Activated T-helper 1 cell treated with anti-CD3 and anti-CD28 coated beads, Interleukin-12 subunit alpha, Interleukin-12 subunit beta, Interleukin-2, Interleukin-4 antibody, amounts not matched to agents 30 ng/mL and 10 ng/mL and 1 ng/mL, durations not matched to agents 14 hours and 24 hours and 36 hours (primary cell): ENCODE data around the gene STX19. TPM values are rescaled to one million over a fixed set of nuclear protein-coding genes. Genes with fewer than 3 reads are reported as not detected.

Source experiments
- DNase-seq: peaks from one replicate; pipeline ENCODE4 v3.0.0; 2021; ENCODE audit warnings: low spot score
- H3K27ac Mint-ChIP-seq: one replicate; pipeline ENCODE4 v1.8.0; 2021; ENCODE audit warnings: mild to moderate bottlenecking, mixed read lengths
- H3K27me3 Mint-ChIP-seq: one replicate; pipeline ENCODE4 v1.8.0; 2022; ENCODE audit warnings: mild to moderate bottlenecking, moderate library complexity, mixed read lengths; ENCODE audit not compliant: insufficient read depth
- H3K36me3 Mint-ChIP-seq: one replicate; pipeline ENCODE4 v1.8.0; 2021; ENCODE audit warnings: low read depth, mixed read lengths
- H3K4me1 Mint-ChIP-seq: one replicate; pipeline ENCODE4 v1.8.0; 2021; ENCODE audit warnings: low read depth, mixed read lengths
- H3K4me3 Mint-ChIP-seq: one replicate; pipeline ENCODE4 v1.8.0; 2021; ENCODE audit warnings: mild to moderate bottlenecking, moderate library complexity, mixed read lengths
- H3K9me3 Mint-ChIP-seq: one replicate; pipeline ENCODE4 v1.8.0; 2021; ENCODE audit warnings: mixed read lengths
- intact Hi-C: fragments of 100-400 bp; cut with micrococcal nuclease; formaldehyde crosslinking; loops from one replicate; pipeline ENCODE4 v1.15.1; 2024
- total RNA-seq: library from RNA; stranded (reverse); gene quantifications from 2 replicates; pipeline ENCODE4 v1.2.3, GENCODE V29; 2022

Gene STX19
- not detected in 2 replicates for total RNA-seq

GRCh38 chr3:94028093-94028837 is at the start of gene STX19:
STX19 (minus strand) TSS chr3:94028597; CDS start chr3:94015269, 13,328 bp downstream.
- no peak for DNase-seq
- Mint-ChIP-seq H3K36me3 (no peaks in the 10 kb centered on the region), H3K27ac (no peak within 1 kb of the TSS), H3K4me3 (no peak within 1 kb of the TSS), H3K27me3 (no peaks in the 10 kb centered on the region), H3K4me1 (no peaks in the 10 kb centered on the region), H3K9me3 (no peaks in the 10 kb centered on the region)
- intact Hi-C loops, result no loop called here

- peaks cover 29% of the 10 kb centered on the region for H3K36me3 Mint-ChIP-seq
- intact Hi-C loops, result no loop called here
- no peaks in the 10 kb centered on the region for H3K9me3 Mint-ChIP-seq
Measured at GRCh38 chr3:94076055-94076454, 47.7 kb upstream of the STX19 start.

GRCh38 chr3:94071713-94072284 is 43.4 kb upstream of the STX19 start:
- H3K4me1 Mint-ChIP-seq, result peaks cover 56% of the 10 kb centered on the region
- DNase-seq, result no peak
- peak overlapping the region; percentile 57 for H3K27ac Mint-ChIP-seq
- no peaks in the 10 kb centered on the region for H3K27me3 Mint-ChIP-seq
- no peaks in the 10 kb centered on the region for H3K9me3 Mint-ChIP-seq
- intact Hi-C loops, result no loop called here
- H3K4me3 Mint-ChIP-seq, result no peak overlapping the region
- H3K36me3 Mint-ChIP-seq, result peaks cover 42% of the 10 kb centered on the region

More at GRCh38 chr3:94076055-94076454, 47.7 kb upstream of the STX19 start:
- DNase-seq, result no peak
- H3K27me3 Mint-ChIP-seq, result no peaks in the 10 kb centered on the region
- no peak overlapping the region for H3K4me3 Mint-ChIP-seq
- H3K4me1 Mint-ChIP-seq, result peaks cover 42% of the 10 kb centered on the region
- no peak overlapping the region for H3K27ac Mint-ChIP-seq

- intact Hi-C loops, result loop anchor here (1.0 kb wide), 1 partner anchor 8 kb away; the partner anchor contains the start of gene DHFR2
- DNase-seq, result no peak
- Mint-ChIP-seq H3K36me3 (peaks cover 44% of the 10 kb centered on the region), H3K4me3 (no peak overlapping the region), H3K27me3 (no peaks in the 10 kb centered on the region), H3K27ac (peak overlapping the region; percentile 35), H3K9me3 (no peaks in the 10 kb centered on the region), H3K4me1 (peaks cover 67% of the 10 kb centered on the region)
Measured at GRCh38 chr3:94070341-94070911, 42.0 kb upstream of the STX19 start.

- peak overlapping the region; percentile 26 for H3K27ac Mint-ChIP-seq
- no peak overlapping the region for H3K4me3 Mint-ChIP-seq
- no peaks in the 10 kb centered on the region for H3K27me3 Mint-ChIP-seq
- no peaks in the 10 kb centered on the region for H3K9me3 Mint-ChIP-seq
- intact Hi-C loops, result loop anchor here (1.0 kb wide), 2 partner anchors 58 to 65 kb away; no protein-coding TSS in a partner anchor
- peaks cover 78% of the 10 kb centered on the region for H3K4me1 Mint-ChIP-seq
- no peak for DNase-seq
- peaks cover 47% of the 10 kb centered on the region for H3K36me3 Mint-ChIP-seq
Measured at GRCh38 chr3:94069194-94069813, 40.9 kb upstream of the STX19 start.

GRCh38 chr3:94066506-94067500 is 38.4 kb upstream of the STX19 start:
- Mint-ChIP-seq H3K27ac (peak overlapping the region; percentile 73), H3K4me1 (peaks cover 72% of the 10 kb centered on the region), H3K36me3 (peaks cover 38% of the 10 kb centered on the region), H3K9me3 (no peaks in the 10 kb centered on the region), H3K27me3 (no peaks in the 10 kb centered on the region), H3K4me3 (no peak overlapping the region)
- intact Hi-C loops, result no loop called here
- no peak for DNase-seq

- no peak for DNase-seq
- H3K9me3 Mint-ChIP-seq, result no peaks in the 10 kb centered on the region
- H3K4me1 Mint-ChIP-seq, result peaks cover 63% of the 10 kb centered on the region
- H3K27me3 Mint-ChIP-seq, result no peaks in the 10 kb centered on the region
- no peak overlapping the region for H3K4me3 Mint-ChIP-seq
- peaks cover 38% of the 10 kb centered on the region for H3K36me3 Mint-ChIP-seq
- H3K27ac Mint-ChIP-seq, result peak overlapping the region; percentile 73
- intact Hi-C loops, result no loop called here
Measured at GRCh38 chr3:94065819-94066480, 37.6 kb upstream of the STX19 start.

GRCh38 chr3:94065122-94065521 is 36.7 kb upstream of the STX19 start:
- no peaks in the 10 kb centered on the region for H3K27me3 Mint-ChIP-seq
- intact Hi-C loops, result no loop called here
- no peak for DNase-seq
- H3K4me1 Mint-ChIP-seq, result peaks cover 55% of the 10 kb centered on the region
- peaks cover 43% of the 10 kb centered on the region for H3K36me3 Mint-ChIP-seq
- peak overlapping the region; percentile 9 for H3K4me3 Mint-ChIP-seq
- H3K27ac Mint-ChIP-seq, result no peak overlapping the region
- no peaks in the 10 kb centered on the region for H3K9me3 Mint-ChIP-seq

- intact Hi-C loops, result no loop called here
- Mint-ChIP-seq H3K4me3 (peak overlapping the region; percentile 98), H3K36me3 (peaks cover 42% of the 10 kb centered on the region), H3K9me3 (no peaks in the 10 kb centered on the region), H3K27me3 (no peaks in the 10 kb centered on the region), H3K4me1 (peaks cover 50% of the 10 kb centered on the region), H3K27ac (peak overlapping the region; percentile 97)
- no peak for DNase-seq
Measured at GRCh38 chr3:94064243-94064860, 36.0 kb upstream of the STX19 start.

- Mint-ChIP-seq H3K4me1 (peaks cover 44% of the 10 kb centered on the region), H3K27ac (peak overlapping the region; percentile 97), H3K27me3 (no peaks in the 10 kb centered on the region), H3K9me3 (no peaks in the 10 kb centered on the region), H3K4me3 (peak overlapping the region; percentile 98), H3K36me3 (peaks cover 37% of the 10 kb centered on the region)
- intact Hi-C loops, result no loop called here
- DNase-seq, result no peak
Measured at GRCh38 chr3:94063496-94064119, 35.2 kb upstream of the STX19 start.
